ENCODE results near the gene CNGA1.

DNA sequence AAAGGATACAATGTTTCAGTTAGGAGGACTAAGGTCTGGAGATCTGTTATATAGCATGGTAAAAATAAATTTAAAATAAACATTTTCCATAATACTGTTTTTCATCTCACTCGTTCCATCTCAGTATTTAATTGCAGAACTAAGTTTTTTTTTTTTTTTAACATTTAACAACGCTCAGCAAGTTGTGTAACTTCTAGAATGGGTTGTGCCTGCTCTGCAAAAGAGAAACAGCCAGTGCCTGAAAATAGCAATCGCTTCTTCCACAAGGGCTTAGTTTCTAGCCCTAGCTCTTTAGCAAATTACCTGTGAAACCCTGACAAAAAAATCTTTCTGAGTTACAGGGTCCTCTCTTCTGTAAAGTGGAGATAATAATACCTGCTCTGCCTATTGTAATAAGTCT lies 41.9 kb downstream of the CNGA1 start:
- TF ChIP-seq, protein P1, sequence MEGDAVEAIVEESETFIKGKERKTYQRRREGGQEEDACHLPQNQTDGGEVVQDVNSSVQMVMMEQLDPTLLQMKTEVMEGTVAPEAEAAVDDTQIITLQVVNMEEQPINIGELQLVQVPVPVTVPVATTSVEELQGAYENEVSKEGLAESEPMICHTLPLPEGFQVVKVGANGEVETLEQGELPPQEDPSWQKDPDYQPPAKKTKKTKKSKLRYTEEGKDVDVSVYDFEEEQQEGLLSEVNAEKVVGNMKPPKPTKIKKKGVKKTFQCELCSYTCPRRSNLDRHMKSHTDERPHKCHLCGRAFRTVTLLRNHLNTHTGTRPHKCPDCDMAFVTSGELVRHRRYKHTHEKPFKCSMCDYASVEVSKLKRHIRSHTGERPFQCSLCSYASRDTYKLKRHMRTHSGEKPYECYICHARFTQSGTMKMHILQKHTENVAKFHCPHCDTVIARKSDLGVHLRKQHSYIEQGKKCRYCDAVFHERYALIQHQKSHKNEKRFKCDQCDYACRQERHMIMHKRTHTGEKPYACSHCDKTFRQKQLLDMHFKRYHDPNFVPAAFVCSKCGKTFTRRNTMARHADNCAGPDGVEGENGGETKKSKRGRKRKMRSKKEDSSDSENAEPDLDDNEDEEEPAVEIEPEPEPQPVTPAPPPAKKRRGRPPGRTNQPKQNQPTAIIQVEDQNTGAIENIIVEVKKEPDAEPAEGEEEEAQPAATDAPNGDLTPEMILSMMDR (IDR thresholded peaks at IDR 0.05; ENCODE audit: insufficient read depth, low read length, poor library complexity, severe bottlenecking) = no peak
- TF ChIP-seq EZH2phosphoT487 (conservative IDR thresholded peaks at IDR 0.05; ENCODE audit: low read length) = no peak
